Colonic mucosa (tissue), 4 donors: ENCODE results near the gene PLCB1. TPM values are rescaled to one million over a fixed set of nuclear protein-coding genes. Genes with fewer than 3 reads are reported as not detected.

Experiments used
- DNase-seq: peaks from one replicate; pipeline ENCODE4 v3.0.0-alpha.2; 2020
- H3K27ac ChIP-seq: fragments of 200-600 bp; one replicate; pipeline ENCODE4 v1.8.0; 2021
- H3K27me3 ChIP-seq: fragments of 200-600 bp; one replicate; pipeline ENCODE4 v1.8.0; 2021
- H3K36me3 ChIP-seq: fragments of 200-600 bp; one replicate; pipeline ENCODE4 v1.8.0; 2021
- H3K4me1 ChIP-seq: fragments of 200-600 bp; one replicate; pipeline ENCODE4 v1.8.0; 2021; ENCODE audit warnings: mild to moderate bottlenecking
- H3K4me3 ChIP-seq: fragments of 200-600 bp; one replicate; pipeline ENCODE4 v1.8.0; 2021
- H3K9ac ChIP-seq, 2 donors: one replicate each; pipeline ENCODE4 v1.7.0; 2013; ENCODE audit warnings: control low read depth in 2 of 2, low read depth in 2 of 2, low read length in 2 of 2
- H3K9me3 ChIP-seq: fragments of 200-600 bp; one replicate; pipeline ENCODE4 v1.8.0; 2021
- intact Hi-C: fragments of 100-400 bp; cut with DNase I; formaldehyde crosslinking; loops from one replicate; pipeline ENCODE4 v1.14.1; 2022
- total RNA-seq, 2 donors: library from RNA; stranded (reverse); fragmentation: NEBNext Ultra II Directional in 1 of 2; extraction: Animal tissue kit (Norgen Biotek cat#: 25700) in 1 of 2; gene quantifications; one replicate each; pipeline ENCODE4 v1.2.1, GENCODE V29; 2021
- TF ChIP-seq, protein P1 (sequence below): fragments of 200-600 bp; IDR thresholded peaks from one replicate; pipeline ENCODE4 v1.8.0; 2022; ENCODE audit warnings: antibody characterized with exemption, mild to moderate bottlenecking
- donor health status: healthy.
- donor health status: DM: no; HTN: no; CAD: no.
- donor health status: DM: no; HTN: no; CAD: no.

Gene PLCB1
- total RNA-seq, 2 donors from 2014 or later, result 8.3 to 9.6 TPM

DNA sequence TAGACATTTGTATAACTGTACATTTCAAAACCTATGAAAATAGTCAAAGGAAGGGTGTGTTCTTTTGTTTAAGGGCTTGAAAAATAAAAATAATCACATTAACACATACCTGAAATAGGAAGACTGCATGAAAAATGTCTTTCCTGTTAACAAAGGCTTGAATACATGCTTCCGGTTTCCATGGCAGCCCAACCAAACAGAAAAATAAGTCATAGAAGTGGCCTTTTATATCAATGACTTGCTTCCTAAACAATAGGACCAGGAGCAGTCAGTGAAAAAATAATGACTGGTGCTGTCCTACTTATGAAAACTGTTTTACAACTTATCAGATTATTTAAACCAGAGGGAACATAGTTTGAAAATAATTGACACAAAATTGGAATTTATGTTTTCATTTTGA, 524.3 kb downstream of the PLCB1 start:
- intact Hi-C loops, result no loop called here
- H3K27ac ChIP-seq, result no peak overlapping the region
- H3K9ac ChIP-seq, result no peak overlapping the region
- no peak for DNase-seq
- H3K36me3 ChIP-seq, result no peaks in the 10 kb centered on the region
- TF ChIP-seq, protein P1, sequence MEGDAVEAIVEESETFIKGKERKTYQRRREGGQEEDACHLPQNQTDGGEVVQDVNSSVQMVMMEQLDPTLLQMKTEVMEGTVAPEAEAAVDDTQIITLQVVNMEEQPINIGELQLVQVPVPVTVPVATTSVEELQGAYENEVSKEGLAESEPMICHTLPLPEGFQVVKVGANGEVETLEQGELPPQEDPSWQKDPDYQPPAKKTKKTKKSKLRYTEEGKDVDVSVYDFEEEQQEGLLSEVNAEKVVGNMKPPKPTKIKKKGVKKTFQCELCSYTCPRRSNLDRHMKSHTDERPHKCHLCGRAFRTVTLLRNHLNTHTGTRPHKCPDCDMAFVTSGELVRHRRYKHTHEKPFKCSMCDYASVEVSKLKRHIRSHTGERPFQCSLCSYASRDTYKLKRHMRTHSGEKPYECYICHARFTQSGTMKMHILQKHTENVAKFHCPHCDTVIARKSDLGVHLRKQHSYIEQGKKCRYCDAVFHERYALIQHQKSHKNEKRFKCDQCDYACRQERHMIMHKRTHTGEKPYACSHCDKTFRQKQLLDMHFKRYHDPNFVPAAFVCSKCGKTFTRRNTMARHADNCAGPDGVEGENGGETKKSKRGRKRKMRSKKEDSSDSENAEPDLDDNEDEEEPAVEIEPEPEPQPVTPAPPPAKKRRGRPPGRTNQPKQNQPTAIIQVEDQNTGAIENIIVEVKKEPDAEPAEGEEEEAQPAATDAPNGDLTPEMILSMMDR, result no peak
- no peaks in the 10 kb centered on the region for H3K9me3 ChIP-seq
- no peak overlapping the region for H3K4me3 ChIP-seq
- no peaks in the 10 kb centered on the region for H3K4me1 ChIP-seq
- no peaks in the 10 kb centered on the region for H3K27me3 ChIP-seq

DNA sequence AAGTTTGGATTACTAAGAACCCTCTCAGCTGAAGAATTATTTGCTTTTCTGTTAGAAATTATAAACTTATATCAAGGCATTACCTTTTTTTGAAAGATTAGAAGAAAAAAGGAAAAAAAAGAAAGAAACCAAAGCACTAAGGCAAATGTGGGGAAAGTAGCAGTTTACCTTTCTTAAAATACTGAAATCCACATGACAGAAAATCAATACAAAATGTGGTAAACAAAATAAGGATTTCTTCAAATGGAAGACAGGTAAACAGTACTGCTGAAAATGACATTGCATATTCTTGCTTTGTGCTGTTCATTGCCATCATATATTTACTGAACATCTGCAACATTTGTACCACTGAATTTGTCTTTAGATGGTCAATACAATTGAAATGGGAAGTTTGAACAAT, 525.6 kb downstream of the PLCB1 start:
- no peaks in the 10 kb centered on the region for H3K27me3 ChIP-seq
- H3K9me3 ChIP-seq, result no peaks in the 10 kb centered on the region
- H3K9ac ChIP-seq, result no peak overlapping the region
- no peak overlapping the region for H3K27ac ChIP-seq
- intact Hi-C loops, result no loop called here
- H3K36me3 ChIP-seq, result no peaks in the 10 kb centered on the region
- no peaks in the 10 kb centered on the region for H3K4me1 ChIP-seq
- TF ChIP-seq, protein P1, result no peak
- no peak for DNase-seq
- H3K4me3 ChIP-seq, result no peak overlapping the region

DNA sequence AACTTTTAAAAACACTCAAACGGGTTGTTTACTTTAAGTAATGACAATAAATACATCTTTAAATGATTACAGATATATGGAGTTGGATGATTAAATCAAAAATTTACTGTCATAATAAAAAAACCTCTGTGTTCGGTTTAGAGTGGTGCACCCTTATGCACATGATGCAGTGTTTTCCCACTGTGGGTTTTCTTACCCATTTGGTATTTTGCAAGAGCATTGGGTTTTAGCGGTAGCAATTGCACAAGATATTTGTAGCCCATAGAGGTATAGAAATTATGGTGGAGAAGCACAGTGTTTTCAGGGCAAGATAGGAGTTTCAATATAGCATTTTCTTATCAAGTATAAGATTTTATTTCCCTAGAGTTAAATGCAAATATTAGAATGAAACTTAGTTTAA, 526.0 kb downstream of the PLCB1 start:
- TF ChIP-seq, protein P1, result no peak

DNA sequence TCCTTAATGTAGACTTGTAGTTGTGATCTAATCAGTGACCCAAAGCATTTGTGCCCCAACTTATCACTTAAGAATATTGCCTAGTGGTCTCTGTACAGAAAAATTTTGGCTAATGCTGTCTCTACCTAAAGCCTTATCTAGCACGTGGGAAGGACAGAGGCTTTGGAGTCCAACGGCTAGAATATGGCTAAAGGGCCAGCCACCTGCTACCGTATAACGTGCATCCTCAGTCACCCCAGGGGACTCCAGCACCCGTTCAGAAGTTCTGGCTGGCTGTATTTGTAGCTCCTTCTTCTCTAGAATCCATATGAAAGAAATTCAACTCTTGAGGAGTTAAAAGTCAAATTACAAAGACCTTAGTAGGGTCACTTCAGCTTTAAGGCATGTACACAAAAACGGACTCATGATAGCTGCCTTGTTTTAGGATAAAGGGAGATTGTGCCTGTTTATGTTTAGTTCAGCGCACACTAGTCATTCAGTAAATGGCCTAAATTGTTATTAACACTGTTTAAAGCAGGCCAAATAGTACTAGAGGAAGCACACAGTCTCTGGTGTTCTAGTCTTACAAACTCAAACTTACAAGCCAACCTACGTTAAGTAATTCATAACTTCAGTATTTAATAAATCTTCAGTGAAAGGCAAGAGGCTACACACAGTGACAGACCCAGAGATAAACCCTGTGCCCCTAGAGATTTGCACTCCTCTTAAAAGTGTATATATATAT, 529.3 kb downstream of the PLCB1 start:
- Histone ChIP-seq H3K4me3 (no peak overlapping the region), H3K36me3 (no peaks in the 10 kb centered on the region), H3K9me3 (no peaks in the 10 kb centered on the region), H3K27me3 (no peaks in the 10 kb centered on the region), H3K27ac (no peak overlapping the region), H3K9ac (no peak overlapping the region), H3K4me1 (no peaks in the 10 kb centered on the region)
- intact Hi-C loops, result no loop called here
- DNase-seq, result no peak
- TF ChIP-seq, protein P1, result no peak

More for the DNA sequence above, 526.0 kb downstream of the PLCB1 start:
- Histone ChIP-seq H3K27ac (no peak overlapping the region), H3K9ac (no peak overlapping the region), H3K4me1 (no peaks in the 10 kb centered on the region), H3K9me3 (no peaks in the 10 kb centered on the region), H3K27me3 (no peaks in the 10 kb centered on the region), H3K4me3 (no peak overlapping the region), H3K36me3 (no peaks in the 10 kb centered on the region)
- intact Hi-C loops, result no loop called here
- DNase-seq, result no peak

DNA sequence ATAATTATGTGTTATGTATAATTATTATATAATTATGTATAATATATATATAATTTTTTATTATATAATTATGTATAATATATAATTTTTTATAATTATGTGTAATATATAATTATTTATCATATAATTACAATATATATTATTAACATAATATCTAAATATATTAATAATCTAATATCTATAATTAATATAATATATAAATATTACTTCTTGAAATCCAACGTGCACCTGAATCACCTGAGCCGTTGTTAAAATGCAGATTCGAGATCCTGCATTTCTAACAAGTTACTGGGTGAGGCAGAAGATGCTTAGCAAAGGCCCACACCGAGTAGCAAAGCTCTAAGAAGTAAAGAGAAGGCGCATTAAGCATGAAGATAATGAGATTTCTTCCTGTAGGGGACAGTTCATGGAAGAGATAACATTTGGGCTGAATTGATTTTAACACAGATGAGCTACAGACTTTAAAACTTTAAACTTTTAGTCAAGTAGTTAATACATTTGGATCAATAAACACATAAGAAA, 530.4 kb downstream of the PLCB1 start:
- Histone ChIP-seq H3K27ac (no peak overlapping the region), H3K27me3 (no peaks in the 10 kb centered on the region), H3K36me3 (no peaks in the 10 kb centered on the region), H3K4me3 (no peak overlapping the region), H3K4me1 (no peaks in the 10 kb centered on the region), H3K9ac (no peak overlapping the region), H3K9me3 (no peaks in the 10 kb centered on the region)
- intact Hi-C loops, result no loop called here
- TF ChIP-seq, protein P1, result no peak
- DNase-seq, result no peak
